Caki2 (cell line): ENCODE data around the gene GSTM2. TPM values are rescaled to one million over a fixed set of nuclear protein-coding genes. Genes with fewer than 3 reads are reported as not detected.

Experiments used
- DNase-seq: peaks from one replicate; pipeline ENCODE4 v3.0.0-alpha.2; 2015; ENCODE audit warnings: low read depth
- in situ Hi-C: cut with HindIII; loops from 2 replicates; pipeline ENCODE4 v1.10.0; 2016; ENCODE audit warnings: low sequenced_read_pairs, low pct_unique_long_range_greater_than_20kb, mixed read lengths
- total RNA-seq: library from RNA; depleted of rRNA; stranded (reverse); fragments of >200 nt; shearing (Covaris generic); gene quantifications from 2 replicates; pipeline ENCODE4 v1.2.3, GENCODE V29; 2014; ENCODE audit warnings: low replicate concordance; rRNA removed

The GSTM2 gene
- total RNA-seq = 0.61 TPM in 1 of 2 replicates, not detected in the other

- DNase-seq = no peak
Observed at GRCh38 chr1:109667452-109668122, at the start of gene GSTM2. GSTM2 (plus strand) TSS chr1:109668057; CDS start chr1:109668116, 59 bp downstream.

DNA sequence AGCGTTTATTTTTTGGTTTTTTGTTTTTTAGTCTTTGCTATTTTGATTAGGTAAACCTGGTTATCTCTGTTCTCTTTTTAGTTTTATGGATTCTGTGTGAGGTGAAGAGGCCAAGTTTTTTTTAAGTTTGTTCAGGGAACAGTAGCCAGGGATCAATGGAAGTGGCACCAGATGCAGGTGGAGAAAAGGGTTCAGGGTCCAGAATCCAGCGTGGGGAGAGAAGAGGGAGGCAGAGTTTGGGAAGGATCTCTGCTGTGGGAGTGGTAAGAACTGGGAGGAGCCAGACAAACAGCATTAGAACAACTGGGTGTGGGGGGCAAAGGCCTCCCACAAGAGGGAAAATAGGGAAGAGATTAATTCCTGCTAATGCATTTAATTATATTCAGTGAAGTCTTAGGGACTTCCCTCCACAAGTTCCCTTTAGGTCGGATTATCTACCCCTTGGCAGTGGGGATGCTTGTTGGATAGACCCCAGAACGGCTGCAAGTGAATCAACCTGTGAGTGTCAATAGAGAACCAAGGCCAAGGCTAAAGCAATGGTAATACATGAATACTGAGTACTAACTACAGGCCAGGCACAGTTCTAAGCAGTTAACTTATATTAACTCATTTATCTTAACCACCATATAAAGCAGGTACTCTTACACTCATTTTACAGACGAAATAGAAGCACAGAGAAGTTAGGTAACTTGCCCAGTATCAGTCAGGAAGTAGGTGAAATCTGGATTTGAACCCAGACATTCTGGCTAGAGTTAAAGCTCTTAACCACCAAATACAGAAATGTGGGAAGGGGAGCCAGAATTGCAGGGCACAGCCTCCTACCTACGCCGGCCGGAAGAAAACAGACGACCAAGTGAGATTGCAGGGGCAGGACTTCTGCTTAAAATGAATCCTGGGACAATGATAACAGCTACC is 48.9 kb upstream of the GSTM2 start:
- in situ Hi-C loops = no loop called here
- DNase-seq = no peak

More at GRCh38 chr1:109667452-109668122, at the start of gene GSTM2:
- in situ Hi-C loops = no loop called here

GRCh38 chr1:109619576-109620400 is 48.1 kb upstream of the GSTM2 start, which contains the start of the genes AMPD2 and GNAT2:
AMPD2 (plus strand) TSS chr1:109619837; CDS start chr1:109621176, 1,339 bp downstream.
GNAT2 (minus strand) TSS chr1:109619616; CDS start chr1:109612870, 6,746 bp downstream.
- in situ Hi-C loops = no loop called here
- peak; percentile 66 for DNase-seq

GRCh38 chr1:109620401-109620791 is 47.5 kb upstream of the GSTM2 start:
- in situ Hi-C loops = no loop called here
- peak; percentile 54 for DNase-seq

- in situ Hi-C loops = no loop called here
- peak; percentile 76 for DNase-seq
Observed at GRCh38 chr1:109620841-109621286, 47.0 kb upstream of the GSTM2 start.

- no peak for DNase-seq
- in situ Hi-C loops = no loop called here
Observed at GRCh38 chr1:109621379-109622136, 46.3 kb upstream of the GSTM2 start.

DNA sequence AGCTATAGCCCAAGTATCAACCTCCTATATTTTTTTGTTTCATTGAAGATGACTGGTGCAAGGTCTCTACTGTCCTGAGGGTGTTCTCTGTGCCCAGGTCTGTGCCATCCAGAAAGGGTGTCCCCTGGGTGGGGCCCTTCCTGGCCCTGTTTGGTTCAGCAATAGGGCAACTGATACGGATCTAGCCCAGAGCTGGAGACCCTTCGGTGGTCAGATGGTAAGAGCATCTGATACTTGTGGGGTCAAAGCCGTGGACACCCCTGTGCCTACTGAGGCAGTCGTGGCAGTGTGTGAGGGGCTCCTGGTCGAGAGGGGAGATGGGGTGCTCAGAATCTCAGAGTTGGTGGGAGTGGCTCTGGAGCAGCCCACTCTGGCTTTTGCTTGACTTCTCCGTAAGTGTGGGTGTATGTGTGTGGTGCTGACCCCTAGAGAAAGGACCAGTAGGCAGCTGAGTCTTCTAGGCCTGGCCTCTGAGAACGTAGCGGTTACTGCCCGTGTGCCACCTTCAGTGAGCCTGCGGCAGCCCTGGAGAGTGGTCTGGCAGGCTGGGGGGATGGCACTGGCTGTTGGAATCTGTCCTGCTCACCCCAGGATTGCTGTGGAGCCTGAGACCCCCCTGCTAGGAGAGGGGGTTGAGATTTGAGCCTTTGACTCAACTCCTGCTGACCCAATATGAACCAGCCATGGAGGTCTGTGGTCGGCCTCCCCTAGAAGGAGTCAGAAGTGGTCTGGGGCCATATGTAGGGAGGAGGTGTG is 45.5 kb upstream of the GSTM2 start:
- no peak for DNase-seq
- in situ Hi-C loops = no loop called here

- in situ Hi-C loops = no loop called here
- DNase-seq = no peak
Observed at GRCh38 chr1:109622895-109623294, 45.0 kb upstream of the GSTM2 start.

- no peak for DNase-seq
- in situ Hi-C loops = no loop called here
Observed at GRCh38 chr1:109623601-109624161, 44.2 kb upstream of the GSTM2 start.

GRCh38 chr1:109624201-109625010 is 43.5 kb upstream of the GSTM2 start:
- in situ Hi-C loops = no loop called here

GRCh38 chr1:109625176-109625575 is 42.7 kb upstream of the GSTM2 start:
- DNase-seq = no peak
- in situ Hi-C loops = no loop called here

More at GRCh38 chr1:109624201-109625010, 43.5 kb upstream of the GSTM2 start:
- DNase-seq = no peak

DNA sequence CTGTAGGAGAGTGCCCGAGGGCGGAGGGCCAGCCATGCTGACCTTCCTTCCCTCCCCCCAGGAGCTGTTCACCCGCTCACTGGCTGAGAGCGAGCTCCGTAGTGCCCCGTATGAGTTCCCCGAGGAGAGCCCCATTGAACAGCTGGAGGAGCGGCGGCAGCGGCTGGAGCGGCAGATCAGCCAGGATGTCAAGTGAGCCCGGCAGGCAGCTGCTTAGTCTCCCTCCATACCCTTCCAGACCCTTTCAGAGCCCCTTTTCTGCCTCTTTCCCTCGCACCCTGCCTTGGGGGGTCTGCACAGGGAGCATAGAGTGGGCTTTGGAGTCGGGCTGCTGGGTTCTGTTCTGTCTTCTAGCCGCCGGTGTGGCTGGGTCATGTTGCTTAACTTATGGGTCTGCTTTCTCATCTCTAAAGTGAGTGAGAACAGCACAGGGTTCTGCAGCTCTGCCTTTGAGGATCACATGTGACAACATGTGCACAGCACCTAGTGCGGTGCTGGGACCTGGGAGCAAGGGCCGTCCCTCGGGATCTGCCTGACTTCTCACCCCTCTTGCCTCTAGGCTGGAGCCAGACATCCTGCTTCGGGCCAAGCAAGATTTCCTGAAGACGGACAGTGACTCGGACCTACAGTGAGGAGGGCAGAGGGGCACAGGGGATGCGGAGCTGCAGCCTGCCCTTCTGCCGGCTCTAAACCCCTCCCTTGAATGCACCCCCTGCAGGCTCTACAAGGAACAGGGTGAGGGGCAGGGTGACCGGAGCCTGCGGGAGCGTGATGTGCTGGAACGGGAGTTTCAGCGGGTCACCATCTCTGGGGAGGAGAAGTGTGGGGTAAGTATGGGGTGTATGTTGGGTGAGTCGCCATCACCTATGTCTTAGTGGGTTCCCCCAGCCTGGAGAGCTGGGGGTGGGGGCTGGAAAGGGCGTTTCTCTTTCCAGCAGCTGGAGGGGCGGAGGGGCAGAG is 42.0 kb upstream of the GSTM2 start:
- in situ Hi-C loops = no loop called here

DNA sequence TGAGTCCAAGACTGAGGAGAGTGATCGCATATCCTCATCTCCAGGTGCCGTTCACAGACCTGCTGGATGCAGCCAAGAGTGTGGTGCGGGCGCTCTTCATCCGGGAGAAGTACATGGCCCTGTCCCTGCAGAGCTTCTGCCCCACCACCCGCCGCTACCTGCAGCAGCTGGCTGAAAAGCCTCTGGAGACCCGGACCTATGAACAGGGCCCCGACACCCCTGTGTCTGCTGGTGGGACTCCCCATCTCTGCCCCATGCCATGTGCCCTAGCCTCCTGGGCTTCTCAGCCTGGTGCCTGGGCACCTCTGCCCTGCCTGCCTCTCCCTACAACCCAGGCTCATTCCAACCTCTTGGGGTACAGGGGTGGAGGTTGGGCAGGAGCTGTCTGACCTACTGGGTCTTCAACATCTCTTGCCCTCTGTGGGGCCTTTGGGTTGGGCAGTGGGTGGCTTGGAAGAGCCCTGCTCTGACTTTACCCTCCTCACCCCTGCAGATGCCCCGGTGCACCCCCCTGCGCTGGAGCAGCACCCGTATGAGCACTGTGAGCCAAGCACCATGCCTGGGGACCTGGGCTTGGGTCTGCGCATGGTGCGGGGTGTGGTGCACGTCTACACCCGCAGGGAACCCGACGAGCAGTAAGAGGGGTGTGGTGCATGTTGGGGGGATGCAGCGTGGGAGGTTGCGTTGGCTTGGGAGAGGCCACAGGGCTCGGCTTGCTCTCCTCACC is 41.0 kb upstream of the GSTM2 start:
- DNase-seq = no peak
- in situ Hi-C loops = no loop called here

More for the DNA sequence above, 42.0 kb upstream of the GSTM2 start:
- DNase-seq = no peak

DNA sequence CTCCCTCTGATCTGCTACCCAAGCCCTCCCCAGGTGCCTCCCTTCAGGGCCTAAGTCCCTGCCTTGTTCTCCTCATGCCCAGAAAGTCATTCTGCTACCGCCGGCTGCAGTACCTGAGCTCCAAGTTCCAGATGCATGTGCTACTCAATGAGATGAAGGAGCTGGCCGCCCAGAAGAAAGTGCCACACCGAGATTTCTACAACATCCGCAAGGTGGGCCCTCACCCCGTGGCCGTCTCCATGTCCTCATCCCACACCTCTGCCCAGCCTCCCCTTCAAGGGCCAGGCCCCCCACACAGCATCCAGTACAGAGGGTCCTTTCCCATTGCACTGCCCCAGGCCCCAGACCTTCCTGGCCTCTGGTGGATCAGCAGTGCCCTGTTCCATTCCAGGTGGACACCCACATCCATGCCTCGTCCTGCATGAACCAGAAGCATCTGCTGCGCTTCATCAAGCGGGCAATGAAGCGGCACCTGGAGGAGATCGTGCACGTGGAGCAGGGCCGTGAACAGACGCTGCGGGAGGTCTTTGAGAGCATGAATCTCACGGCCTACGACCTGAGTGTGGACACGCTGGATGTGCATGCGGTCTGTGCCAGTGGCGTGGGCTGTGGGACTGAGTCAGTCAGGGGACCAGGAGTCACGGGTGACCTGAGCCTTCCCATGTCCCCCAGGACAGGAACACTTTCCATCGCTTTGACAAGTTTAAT is 40.0 kb upstream of the GSTM2 start:
- DNase-seq = peak; percentile 81
- in situ Hi-C loops = no loop called here
